GM12878 (cell line): ENCODE data around the gene C14orf39. TPM values are rescaled to one million over a fixed set of nuclear protein-coding genes. Genes with fewer than 3 reads are reported as not detected.

Source experiments
- CUX1 ChIP-seq: IDR thresholded peaks from 2 replicates; pipeline ENCODE4 v1.6.1; 2012; ENCODE audit warnings: improper control_type of control experiment, low read depth, low read length; ENCODE audit not compliant: insufficient replicate concordance
- EP300 ChIP-seq, 2 experiments: fragments of 150-350 bp in 1 of 2; IDR thresholded peaks; 2 replicates each; pipeline ENCODE4 v1.6.1; 2011 to 2012; ENCODE audit warnings: low read depth in 2 of 2, low read length in 2 of 2, borderline replicate concordance in 1 of 2, improper control_type of control experiment in 1 of 2, inconsistent platforms in 1 of 2; ENCODE audit not compliant: control insufficient read depth in 1 of 2
- ZNF687 ChIP-seq: fragments of 450-650 bp; IDR thresholded peaks from 2 replicates; pipeline ENCODE4 v1.6.1; 2017; ENCODE audit warnings: mild to moderate bottlenecking, moderate library complexity
- polyA plus RNA-seq, 11 experiments: library from polyadenylated mRNA; depleted of rRNA in 4 of 11; unstranded in 6 of 11; stranded (reverse) in 5 of 11; fragments of >200 nt; fragmentation: Nextera tagmentation in 4 of 11; fragmentation: Illumina TruSeq in 1 of 11; extraction: Ambion mirVana in 4 of 11; extraction: Trizol in 1 of 11; gene quantifications; 1 replicate in 1 of 11; 2 replicates in 10 of 11; pipeline versions ENCODE4 v1.2.1 to v1.2.3, GENCODE V29; 2011 to 2016; ENCODE audit warnings: inconsistent platforms in 2 of 11, missing spikeins in 2 of 11, low read depth in 1 of 11
- total RNA-seq, 4 experiments: library from RNA; depleted of rRNA in 3 of 4; stranded (reverse); fragments of >200 nt in 3 of 4; fragmentation: Illumina TruSeq in 1 of 4; extraction: Trizol in 1 of 4; gene quantifications; 2 replicates each; pipeline versions ENCODE4 v1.2.1 to v1.2.3, GENCODE V29; 2013 to 2021
- TF ChIP-seq, protein P1 (sequence below), 3 experiments: IDR thresholded peaks in 2 of 3; conservative IDR thresholded peaks in 1 of 3; 2 replicates each; pipeline ENCODE4 v1.5.1; 2011; ENCODE audit warnings: low read depth in 3 of 3, low read length in 3 of 3, mild to moderate bottlenecking in 3 of 3, control low read depth in 2 of 3, moderate library complexity in 2 of 3, inconsistent platforms in 1 of 3, mixed read lengths in 1 of 3; ENCODE audit not compliant: control insufficient read depth in 2 of 3, insufficient read depth in 1 of 3; ENCODE audit errors: extremely low read depth in 1 of 3

The C14orf39 gene
- total and polyA plus RNA-seq, 10 of the 15 experiments (the other 5 are each of a cell fraction or from before 2014, with no cell fraction given): 0.24 to 0.31 TPM; not detected in 8

DNA sequence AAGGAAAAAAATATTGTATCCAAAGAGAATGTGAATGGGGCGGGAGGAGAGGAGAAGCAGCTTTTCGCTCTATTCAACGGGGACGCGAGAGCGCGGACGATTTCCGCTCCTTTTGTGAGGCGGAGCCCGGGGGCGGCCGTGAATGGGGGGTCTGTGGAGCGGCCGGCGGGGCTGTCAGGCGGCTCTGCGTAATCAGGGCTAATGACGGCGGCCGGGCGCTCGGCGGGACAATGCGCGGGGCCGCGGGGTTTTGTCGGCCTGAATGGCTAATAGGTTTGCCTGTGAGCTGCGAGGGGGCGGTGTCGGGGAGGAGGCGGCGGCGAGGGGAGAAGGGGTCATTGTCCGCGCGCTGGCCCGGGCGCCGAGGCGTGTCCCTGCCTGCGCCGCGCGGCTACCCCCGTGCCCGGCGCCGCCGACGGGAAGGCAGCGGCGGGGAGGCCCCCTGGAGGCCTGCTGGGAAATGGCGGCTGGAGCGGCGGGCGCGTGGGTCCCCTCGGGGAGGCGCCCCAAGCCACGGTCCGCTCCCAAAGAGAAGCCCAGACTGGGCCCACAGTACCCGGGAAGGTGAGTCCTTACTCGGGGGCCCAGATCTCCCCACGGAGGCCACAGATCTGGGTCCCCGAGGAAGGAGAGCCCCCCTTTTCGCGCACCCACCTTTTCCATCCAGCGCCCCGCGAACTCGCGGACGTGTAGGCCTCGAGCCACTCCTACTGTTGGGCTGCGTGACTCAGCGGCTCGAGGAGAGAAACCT lies 29.1 kb upstream of the C14orf39 start (continued):
- TF ChIP-seq EP300 (IDR thresholded peaks at IDR 0.05; ENCODE audit: borderline replicate concordance in 1 of 2, control insufficient read depth in 1 of 2, low read depth in 2 of 2, low read length in 2 of 2): no peak
- no peak for TF ChIP-seq ZNF687
- TF ChIP-seq, protein P1, sequence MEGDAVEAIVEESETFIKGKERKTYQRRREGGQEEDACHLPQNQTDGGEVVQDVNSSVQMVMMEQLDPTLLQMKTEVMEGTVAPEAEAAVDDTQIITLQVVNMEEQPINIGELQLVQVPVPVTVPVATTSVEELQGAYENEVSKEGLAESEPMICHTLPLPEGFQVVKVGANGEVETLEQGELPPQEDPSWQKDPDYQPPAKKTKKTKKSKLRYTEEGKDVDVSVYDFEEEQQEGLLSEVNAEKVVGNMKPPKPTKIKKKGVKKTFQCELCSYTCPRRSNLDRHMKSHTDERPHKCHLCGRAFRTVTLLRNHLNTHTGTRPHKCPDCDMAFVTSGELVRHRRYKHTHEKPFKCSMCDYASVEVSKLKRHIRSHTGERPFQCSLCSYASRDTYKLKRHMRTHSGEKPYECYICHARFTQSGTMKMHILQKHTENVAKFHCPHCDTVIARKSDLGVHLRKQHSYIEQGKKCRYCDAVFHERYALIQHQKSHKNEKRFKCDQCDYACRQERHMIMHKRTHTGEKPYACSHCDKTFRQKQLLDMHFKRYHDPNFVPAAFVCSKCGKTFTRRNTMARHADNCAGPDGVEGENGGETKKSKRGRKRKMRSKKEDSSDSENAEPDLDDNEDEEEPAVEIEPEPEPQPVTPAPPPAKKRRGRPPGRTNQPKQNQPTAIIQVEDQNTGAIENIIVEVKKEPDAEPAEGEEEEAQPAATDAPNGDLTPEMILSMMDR (IDR thresholded peaks at IDR 0.05 in 2 of 3, conservative IDR thresholded peaks at IDR 0.05 in 1 of 3; ENCODE audit: control insufficient read depth in 2 of 3, extremely low read depth in 1 of 3, insufficient read depth in 1 of 3, low read depth in 3 of 3, low read length in 3 of 3): 0 out of 6 replicates have a peak, but pooled peaks of 1 of the 3 experiments have one; percentile 24
- TF ChIP-seq CUX1: no peak
